Ecto neural progenitor cell (in vitro differentiated cells): ENCODE measurements around the gene SLC2A6.
A peak's percentile ranks its signal among the peaks of the same experiment; 100 is the strongest.

ENCODE experiments used
- DNase-seq: peaks from one replicate; pipeline ENCODE4 v3.0.0-alpha.2; 2018; ENCODE audit warnings: low spot score

Gene SLC2A6, protein sequence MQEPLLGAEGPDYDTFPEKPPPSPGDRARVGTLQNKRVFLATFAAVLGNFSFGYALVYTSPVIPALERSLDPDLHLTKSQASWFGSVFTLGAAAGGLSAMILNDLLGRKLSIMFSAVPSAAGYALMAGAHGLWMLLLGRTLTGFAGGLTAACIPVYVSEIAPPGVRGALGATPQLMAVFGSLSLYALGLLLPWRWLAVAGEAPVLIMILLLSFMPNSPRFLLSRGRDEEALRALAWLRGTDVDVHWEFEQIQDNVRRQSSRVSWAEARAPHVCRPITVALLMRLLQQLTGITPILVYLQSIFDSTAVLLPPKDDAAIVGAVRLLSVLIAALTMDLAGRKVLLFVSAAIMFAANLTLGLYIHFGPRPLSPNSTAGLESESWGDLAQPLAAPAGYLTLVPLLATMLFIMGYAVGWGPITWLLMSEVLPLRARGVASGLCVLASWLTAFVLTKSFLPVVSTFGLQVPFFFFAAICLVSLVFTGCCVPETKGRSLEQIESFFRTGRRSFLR

DNA sequence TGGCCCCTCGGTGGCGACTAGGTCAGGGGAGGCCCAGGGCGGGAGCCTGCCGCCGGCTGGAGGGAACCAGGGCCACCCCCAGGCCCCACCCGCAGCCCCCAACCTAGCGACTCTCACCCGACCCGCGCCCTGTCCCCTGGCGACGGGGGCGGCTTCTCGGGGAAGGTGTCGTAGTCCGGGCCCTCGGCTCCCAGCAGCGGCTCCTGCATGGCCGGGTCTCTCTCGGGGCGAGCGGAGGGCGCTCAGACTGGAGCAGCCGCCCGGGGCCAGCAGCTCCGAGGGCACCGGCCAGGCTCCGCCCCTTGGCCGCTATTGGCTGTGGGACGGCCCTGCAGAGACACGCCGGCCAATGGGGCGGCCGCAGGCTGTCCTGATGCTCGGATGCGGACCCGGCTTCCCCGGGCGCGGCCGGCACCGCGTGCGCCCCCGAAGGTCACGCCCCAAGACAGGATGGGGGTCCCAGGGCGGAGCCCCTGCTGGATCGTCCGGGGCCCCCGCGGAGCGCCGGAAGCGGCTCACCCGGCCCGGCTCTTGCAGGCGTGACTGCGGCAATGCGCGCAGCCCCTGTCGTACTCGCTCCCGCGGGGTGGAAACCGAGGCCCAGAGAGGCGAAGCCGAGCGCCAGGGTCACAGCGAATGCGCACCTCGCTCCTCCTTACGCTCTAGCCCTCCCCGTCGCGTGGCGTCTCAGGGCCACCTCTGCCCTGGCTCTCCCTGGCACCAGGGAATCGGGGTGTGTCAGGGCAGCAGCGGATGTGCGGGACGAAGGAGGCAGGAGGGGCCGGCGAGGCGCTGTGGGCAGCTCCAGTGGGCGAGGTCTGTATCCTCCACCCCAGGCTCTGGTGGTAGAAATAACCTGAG is at the start of gene SLC2A6:
SLC2A6 (minus strand) TSS at position 249 of the 861 bp plus-strand sequence; CDS start at position 209, 40 bp downstream.
- peak; percentile 94 for DNase-seq

DNA sequence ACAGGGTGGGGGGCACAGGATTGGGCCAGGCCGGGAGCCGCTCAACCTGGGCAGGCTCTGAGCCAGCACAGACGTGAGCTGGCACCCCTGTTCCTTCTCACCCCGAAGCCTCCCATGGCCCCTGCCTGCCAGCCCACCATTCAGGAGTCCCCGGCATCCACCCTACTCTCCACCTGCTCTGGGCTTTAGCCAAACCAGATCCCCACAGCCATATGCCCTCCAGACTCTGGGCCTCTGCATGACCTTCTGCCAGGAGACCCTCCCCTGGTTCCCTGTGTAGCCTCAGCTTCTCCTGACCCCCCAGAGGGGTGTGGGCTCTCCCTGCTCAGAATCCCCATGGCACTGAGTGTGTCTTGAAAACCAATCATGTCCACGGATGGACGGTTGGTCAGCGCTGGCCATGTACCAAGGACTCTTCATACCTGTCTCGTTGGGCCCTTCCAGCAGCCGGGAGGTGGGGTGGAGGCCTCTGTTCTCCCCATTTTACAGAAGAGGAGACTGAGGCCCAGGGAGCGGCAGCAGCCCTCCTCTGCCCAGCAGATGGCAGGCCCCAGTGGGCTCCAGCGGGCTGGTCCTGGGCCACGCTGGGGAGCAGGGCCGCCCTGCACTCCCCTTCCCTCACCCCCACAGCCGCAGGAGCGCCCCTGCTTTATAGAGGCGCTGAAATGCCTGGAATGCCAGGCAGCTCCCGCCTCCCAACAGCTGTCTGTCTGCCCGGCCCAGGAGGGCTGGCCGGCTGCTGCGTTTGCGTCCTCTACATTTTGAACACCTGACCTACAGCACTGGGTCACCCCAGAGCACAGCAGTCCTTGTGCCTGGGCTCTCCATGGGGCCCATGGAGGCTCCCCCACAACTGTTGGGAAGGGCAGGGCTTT is 49.3 kb upstream of the SLC2A6 start:
- DNase-seq: no peak

DNA sequence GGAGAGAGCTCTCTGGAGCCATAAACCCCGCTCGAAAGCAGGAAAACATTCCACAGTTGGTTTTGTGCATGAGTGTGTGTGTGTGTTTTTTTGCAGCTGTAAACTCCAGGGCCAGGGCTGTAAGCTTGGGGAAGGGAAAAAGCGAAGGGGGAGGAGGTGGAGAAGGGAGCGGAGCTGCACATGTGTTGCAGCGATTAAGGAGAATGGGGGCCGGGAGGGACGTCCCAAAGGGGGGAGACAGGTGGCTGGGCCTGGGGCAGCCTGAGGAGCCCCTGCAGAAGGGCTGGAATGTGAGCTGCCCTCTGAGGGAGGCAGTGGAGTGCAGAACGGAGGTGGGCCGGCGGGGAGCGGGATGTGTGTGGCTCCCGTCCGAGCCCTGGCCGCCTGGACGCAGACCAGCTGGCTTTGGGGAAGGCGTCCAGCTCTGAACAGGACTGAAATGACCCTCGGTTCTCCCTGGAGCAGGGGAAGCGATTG is 48.6 kb upstream of the SLC2A6 start:
- DNase-seq: no peak

DNA sequence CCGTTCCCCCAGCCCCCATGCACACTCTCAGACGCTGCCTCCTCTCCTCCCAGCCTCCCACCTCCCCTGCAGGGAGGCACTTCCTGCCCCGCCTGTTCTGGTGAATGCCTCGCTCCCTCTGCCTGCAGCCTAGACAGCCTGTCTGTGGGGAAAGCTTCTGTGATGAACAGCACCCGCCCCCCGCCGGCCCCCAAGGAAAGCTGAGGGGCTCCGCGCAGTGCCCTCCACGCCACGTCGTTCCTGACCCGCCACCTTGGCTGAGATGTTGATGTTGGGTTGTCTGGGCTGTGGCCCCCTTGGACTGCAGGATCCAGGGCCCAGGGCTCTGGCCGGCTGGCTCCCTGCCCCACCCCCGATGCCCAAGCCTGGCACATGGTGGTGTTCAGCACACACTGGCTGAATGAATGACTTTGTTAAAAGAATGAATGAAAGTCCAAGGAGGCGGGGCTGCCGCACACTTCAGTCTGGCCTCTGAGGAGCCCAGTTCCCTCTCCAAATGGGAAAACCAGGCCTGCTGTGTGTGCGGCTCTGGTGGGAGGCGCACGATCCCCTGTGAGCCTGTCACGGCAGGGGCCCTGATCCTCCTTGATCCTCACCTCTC is 47.9 kb upstream of the SLC2A6 start:
- no peak for DNase-seq

DNA sequence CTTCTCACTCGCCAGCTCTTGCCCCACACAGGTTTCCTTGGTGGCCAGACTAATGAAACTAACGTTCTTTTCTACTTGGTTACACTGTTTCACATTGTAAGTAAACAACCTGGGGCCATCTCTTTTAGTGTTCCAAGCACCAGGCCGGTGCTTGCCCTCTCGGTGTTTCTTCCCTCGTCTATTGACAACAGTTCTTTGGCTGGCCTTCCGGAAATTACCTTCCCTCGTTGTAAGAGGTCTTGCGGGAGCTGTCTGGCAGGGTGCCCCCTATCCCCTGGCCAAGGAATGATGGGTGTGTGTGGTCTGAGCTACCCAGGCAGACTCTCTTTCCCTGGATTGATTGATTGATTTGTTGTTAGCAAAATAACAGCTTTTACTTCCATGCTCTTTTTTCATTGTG is 46.8 kb upstream of the SLC2A6 start:
- no peak for DNase-seq

DNA sequence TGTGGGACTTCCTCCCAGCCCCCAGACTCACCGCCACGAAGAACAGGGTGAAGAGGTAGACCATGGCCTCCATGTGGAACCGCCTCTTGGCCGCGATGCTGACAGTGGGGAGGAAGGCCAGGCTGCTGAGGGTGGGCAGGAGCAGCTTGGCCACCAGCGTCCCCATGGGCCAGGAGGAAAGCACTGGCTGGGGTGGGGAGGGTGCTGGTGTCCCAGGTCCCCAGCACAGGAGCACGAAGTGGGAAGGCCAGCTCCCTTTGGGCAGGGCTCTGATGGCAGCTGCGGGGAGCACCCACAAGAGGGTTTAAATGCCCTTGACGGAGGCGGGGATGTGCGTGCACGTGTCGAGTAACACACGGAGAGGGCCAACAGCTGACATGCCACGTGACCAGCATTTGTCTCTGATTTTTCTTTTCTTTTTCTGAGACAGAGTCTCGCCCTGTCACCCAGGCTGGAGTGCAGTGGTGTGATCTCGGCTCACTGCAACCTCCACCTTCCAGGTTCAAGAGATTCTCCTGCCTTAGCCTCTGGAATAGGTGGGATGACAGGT is 45.9 kb upstream of the SLC2A6 start, which contains the start of gene MYMK:
MYMK (minus strand) TSS at position 281 of the 550 bp plus-strand sequence; CDS start at position 166, 115 bp downstream.
- DNase-seq: no peak

DNA sequence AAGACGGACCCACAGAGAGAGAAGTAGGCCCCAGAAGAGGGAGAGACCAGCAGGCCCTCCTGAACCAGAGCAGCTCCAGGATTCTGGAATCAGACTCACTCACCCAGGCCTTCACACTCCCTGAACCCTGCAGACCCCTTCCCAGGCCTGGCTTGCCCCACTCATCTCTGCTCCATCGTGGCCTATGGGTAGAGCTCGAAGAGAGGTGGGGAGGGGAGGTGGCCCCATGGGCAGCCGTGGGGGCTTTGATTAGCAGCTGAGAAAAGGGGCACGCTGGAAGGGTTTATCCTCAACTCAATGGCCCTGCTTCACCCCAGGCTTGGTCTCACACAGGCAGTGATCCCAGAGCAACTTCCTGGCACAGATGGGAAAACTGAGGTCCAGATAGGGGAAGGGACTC is 45.2 kb upstream of the SLC2A6 start:
- DNase-seq: no peak

DNA sequence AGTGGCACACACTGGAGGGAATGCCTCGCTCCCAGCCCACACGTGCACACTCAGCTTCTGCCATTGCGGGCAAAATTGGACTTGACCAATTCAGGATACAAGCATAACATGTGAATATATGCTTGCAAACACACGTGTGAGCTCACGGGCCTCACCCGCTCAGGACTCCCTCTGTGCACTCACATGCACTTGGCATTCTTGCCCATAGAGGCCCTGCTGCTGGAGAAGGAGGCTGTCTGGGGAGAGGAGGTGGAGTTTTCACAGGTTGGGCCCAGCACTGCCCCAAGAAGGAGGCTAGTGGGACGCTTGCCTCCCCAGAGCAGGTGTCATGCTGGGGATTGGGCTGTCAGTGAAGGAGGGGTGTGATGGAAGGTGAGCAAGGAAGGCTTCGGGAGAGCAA is 44.2 kb upstream of the SLC2A6 start:
- DNase-seq: no peak

DNA sequence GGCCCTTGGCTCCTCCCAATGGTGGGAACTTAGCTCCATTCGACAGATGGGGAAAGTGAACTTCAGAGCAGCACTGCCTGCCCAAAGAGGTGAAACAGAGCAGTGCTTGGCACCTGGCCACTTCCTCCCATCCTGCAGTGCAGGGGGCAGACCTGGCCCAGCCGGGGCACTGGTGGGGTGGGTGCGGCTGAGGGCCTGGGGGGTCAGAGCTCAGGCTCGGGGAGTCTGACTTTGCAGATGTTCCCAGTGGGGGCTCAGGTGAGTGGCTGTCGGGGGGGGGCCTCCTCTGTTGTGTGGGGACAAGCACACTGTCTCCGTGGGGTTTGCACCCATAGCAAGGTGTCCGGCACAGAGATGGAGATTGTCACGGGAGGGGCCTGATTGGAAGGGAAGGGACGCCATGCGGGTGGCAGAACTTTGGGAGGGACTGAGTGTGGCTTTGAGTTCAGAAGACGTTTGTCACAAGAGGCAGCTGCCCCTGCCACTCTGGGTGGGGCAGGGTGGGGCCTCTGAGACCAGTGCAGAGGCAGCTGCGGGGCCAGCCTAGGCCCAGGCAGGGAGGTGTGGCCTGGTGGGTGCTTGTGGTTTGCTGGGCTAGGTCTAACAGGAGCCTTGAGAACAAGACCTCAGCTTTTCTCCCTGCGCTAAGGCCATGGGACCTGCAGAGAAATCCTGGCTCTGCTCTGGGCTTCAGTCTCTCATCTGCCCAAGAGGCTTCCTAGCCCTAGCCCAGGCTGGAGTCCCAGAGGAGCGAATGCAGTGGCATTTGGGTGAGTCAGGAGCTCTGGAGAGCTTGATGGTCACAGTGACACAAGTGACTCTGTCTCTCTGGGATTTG is 43.4 kb upstream of the SLC2A6 start:
- DNase-seq: no peak

DNA sequence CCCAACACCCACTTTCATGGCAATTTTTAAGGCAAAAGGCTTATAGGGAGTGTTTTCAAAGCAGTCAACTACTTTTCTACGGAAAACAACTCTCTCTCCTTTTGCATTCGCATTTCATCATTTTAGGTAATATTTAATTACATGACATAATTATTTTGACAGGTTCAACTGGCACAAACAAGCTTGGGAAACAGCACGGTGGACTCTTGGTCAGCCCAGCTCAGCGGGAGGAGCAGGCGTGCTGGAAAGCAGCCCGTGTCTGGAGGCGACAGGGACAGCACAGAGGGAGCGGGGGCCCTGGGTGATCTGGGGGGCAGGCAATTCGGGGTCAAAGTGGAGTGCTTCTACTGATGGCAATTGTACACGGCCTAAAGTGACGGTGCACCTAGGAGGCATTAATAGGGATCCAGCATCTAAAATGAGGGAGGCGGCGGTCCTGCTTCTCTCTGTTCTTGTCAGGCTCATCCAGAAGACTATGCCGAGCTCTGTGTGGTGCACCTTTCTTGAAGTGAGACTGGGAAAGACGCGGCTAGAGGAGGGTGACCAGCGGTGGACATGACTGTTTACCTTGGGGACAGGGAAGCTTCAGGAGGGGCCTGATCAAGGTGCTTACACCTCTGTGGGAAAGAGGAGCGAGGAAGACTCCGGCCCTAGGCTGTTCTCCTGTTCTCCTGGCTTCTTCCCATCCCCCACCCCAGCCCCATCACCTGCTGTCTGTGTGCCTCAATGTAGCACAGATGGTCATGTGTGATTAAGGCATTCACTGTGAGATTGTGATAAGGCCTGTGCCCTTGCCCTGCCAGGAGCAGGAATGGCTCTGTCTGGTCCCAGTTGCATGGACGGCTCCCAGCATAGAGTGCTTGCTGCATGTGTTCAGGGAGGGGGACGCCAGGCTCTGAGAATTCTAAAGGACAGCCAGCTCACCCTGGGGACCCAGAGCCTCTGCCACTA is 42.5 kb upstream of the SLC2A6 start:
- no peak for DNase-seq

DNA sequence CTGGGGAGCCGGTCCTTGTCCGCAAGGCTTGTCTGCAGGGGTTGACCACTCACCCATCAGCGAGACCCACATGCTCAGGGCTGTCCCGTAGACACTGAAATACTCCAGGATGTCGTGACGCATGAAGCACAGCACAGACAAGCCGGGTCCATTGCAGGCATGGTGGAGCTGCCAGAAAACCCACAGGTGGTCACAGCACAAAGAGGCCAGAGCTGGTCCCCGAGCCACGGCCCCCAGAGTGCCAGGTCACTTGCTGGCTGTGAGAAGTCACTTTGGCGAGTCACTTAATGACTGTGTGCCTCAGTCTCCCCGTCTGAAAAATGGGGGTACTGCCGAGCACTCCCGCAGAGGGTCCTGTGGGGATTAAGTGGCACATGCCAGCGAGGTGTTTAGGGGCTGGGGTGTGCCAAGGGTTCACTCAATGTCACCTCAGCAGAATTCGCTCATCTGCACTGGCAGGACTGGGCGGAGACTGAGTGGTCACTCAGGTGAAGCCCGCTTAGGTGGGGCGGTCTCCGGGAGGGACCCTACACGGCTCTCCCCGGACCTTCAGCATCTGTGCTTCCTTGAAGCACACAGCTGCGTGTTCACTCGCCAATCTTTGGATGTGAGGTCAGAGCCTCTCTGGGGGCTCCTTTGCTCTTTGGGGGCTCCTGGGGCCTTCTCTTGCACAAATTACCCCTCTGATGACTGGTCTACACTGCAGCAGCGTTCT is 41.4 kb upstream of the SLC2A6 start:
- no peak for DNase-seq

DNA sequence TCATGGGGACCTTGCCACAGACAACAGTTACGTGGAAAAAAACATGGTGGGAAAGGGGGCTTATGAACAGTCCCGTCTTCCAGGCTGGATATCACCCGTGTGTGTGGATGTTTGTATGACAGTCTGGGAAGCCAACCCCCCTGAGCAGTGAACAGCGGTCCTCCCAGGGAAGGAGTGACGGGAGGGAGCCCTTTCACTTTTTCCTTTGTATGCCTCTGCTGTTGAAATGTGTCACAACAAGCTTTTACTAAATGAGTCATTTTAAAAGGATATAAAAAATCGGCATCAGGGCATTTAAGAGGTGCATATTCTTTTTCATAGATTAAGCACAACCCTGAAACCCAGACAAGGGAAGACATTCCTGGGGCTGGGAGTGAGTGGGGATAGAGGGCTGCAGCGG is 40.8 kb upstream of the SLC2A6 start:
- DNase-seq: no peak

DNA sequence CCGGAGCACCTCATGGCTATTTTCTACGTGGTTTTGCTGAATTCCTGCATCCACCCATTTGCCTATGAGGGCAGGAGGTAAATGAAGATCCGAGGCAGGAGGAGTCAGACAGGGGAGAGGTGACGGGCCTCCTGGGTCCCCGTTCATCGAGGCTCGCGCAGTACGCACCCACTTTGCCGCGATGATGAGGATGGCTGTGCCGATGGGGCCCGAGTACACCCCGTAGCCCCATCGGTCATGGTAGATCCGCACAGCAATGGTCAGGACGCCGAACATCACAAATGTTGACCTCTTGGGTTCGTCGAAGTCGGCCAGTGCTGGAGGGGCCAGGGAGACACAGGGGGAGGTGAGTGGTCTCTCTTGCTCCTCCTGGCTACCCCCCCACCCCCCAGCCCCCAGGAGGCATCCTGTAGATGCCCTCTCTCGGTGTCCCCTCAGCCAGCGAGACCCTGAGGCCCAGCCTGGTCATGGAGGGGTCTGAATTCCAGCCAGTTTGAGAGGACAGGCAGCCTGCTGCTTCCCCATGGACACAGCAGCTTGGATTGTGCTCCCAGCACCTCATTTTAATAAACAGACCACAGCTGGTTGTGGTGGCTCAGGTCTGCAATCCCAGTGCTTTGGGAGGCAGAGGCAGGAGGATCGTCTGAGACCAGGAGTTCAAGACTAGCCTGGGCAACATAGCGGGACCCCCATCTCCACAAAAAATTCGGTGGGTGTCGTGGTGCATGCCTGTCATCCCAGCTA is 40.0 kb upstream of the SLC2A6 start:
- no peak for DNase-seq

DNA sequence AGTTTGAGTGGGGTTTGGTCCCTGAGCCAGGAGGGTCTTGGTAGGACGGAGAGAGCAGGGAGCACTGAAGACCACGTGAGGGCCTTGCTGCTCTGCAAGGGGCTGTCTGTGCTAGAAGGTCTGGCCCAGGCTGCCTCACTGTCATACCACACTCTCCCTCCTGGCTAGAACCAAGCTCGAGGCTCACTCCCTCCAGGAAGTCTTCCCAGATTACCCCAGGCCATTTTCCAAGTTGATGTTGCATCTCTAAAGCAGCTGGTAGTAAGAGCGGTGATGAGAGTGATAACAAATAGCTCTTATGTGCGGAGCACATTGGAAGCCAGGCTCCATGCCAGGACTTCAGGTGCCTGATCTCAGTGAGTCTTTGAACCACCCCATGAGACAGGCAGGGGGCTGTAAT is 39.3 kb upstream of the SLC2A6 start:
- DNase-seq: no peak

DNA sequence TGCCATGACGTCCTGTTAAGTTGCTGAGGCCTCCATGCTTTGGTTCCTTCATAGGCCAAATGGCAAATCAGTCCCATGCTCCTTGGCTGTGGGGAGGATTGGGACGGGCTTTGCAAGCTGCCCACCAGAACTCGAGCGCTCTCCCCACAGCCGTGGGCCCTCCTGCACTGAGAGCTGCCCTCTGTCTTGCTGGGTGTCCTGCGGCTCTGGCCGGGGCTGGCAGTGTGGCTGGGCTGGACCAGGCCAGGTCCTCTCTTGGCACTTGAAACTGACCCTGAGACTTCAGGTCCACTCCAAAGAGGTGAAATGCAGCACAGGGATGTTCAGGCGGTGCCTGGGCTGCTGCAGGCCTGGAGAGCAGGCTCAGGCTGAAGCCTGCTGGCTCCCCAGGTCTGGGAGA is 38.8 kb upstream of the SLC2A6 start:
- no peak for DNase-seq

DNA sequence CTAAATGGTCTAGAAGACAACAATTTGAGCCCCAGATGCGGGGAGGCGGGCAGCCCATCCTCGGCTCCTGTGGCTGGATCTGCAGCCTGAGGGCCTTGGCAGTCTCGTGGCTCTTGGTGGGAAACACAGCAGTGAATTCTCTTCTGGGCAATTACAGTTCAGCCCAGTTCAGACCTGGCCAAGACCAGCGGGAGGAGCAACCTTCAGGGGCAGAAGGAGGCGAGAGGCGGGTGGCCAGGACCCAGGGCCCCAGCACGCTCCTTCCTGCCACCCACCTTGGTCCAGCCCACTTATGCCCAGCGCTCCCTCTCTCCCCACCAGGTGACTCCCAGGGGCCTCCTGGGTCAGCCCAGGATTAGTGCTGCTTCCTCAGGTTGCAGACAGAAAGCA is 38.1 kb upstream of the SLC2A6 start:
- DNase-seq: no peak

DNA sequence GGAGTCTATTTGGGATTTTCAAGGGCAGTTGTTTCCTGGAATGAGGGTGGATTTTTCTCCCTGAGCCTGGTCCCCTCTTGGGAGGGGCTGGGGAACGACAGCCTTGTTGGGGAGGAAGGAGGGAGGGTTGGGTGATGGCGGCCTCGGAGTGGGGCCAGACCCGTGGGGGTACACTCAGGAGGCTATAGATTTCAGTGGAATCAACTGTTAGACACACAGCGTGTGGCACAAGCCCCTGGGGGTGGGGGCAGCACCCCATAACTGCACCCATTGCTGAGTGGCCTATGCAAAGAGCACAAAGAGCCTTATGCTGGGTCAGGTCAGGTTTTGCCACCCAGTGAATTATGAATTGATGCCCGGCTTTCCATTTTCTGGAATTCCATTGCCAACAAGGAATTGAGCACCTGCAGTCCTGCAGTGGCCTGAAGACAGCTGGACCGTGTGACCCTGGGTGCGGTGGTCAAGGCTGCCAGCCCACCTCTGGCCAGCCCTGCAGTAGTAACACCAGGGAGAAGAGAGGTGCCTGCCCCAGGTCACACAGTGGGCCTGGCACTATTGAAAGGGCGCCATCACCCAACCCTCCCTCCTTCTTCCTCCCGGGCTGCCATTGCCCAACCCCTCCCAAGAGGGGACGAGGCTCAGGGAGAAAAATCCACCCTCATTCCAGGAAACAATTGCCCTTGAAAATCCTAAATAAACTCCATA is 37.5 kb upstream of the SLC2A6 start:
- no peak for DNase-seq
